ENCODE results near the gene FIBIN. TPM values are rescaled to one million over a fixed set of nuclear protein-coding genes. Genes with fewer than 3 reads are reported as not detected.

The FIBIN gene
- total RNA-seq (ENCODE audit: low replicate concordance) = 15.5 and 22.6 TPM in 2 replicates

DNA sequence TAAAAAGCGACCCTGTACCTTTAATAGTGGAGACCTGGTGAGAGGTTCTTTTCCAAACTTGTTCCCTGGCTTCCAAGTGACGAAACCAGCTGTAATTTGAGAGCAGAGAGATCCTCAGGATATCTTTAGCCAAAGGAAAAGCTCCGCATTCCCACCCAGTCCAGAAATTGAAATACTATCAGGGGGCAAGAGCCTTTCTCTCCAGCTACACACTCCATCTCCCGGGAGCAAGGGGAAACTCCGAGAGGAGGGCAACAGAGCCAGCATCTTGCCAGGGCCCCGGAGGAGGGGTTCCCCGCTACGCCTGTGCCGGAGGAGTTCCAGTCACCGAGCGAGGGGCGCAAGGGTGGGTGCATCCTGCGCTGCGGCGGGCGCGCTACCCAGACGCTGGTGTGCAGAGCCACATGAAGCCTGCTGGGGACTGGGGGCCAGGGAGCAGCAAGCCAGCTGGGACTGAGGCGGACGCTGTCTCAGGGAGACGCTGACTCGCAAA, at the start of gene FIBIN:
TSS of gene FIBIN (plus strand) at position 148 of the 493 bp plus-strand sequence. CDS start 415 bp downstream, outside the sequence.
- H3K4me3 ChIP-seq (ENCODE audit: low read depth, low read length) = peak within 1 kb of the TSS; percentile 90
- peak; percentile 89 for DNase-seq (ENCODE audit: low read depth)
- TF ChIP-seq, protein P1, sequence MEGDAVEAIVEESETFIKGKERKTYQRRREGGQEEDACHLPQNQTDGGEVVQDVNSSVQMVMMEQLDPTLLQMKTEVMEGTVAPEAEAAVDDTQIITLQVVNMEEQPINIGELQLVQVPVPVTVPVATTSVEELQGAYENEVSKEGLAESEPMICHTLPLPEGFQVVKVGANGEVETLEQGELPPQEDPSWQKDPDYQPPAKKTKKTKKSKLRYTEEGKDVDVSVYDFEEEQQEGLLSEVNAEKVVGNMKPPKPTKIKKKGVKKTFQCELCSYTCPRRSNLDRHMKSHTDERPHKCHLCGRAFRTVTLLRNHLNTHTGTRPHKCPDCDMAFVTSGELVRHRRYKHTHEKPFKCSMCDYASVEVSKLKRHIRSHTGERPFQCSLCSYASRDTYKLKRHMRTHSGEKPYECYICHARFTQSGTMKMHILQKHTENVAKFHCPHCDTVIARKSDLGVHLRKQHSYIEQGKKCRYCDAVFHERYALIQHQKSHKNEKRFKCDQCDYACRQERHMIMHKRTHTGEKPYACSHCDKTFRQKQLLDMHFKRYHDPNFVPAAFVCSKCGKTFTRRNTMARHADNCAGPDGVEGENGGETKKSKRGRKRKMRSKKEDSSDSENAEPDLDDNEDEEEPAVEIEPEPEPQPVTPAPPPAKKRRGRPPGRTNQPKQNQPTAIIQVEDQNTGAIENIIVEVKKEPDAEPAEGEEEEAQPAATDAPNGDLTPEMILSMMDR (IDR thresholded peaks at IDR 0.05; ENCODE audit: insufficient read depth, low read length) = peak; percentile 15

DNA sequence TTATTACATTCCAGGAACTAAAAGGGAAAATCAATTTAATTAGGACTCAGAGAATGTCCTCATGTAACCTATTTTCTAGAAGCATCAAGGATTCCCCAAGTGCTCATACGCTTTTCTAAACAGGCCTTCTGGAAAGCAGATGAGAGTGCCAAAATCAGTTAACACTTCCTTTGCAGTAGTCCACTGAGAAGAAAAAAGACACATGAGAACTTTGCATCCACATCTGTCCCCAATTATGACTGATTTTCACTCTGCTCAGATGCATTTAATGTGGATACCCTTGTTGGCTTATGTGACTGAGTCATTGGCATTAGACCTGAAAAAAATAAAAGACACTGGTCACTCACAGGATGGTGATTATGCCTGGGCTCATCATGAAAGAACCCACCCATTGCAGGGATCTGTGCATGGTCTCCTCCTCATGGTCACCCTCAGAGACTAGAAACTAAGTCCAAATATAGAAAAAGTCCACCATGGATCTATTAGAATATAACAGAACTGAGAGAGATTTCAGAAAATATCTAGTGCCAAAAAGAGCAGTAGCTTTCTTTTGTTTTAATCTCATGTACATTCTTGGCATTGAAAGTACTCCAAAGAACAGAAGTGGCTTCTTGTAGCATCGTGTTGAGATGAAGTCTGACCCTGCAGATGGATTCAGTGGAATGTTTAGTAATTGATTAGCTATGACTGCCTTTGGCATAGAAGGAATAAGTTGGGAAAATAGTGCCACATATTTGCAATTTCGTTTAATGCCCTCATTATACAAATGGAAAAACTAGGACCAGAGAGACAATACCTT, 48.8 kb upstream of the FIBIN start:
- DNase-seq (ENCODE audit: low read depth) = peak; percentile 63
- TF ChIP-seq, protein P1 (IDR thresholded peaks at IDR 0.05; ENCODE audit: insufficient read depth, low read length) = no peak
- H3K4me3 ChIP-seq (ENCODE audit: low read depth, low read length) = no peak overlapping the region

DNA sequence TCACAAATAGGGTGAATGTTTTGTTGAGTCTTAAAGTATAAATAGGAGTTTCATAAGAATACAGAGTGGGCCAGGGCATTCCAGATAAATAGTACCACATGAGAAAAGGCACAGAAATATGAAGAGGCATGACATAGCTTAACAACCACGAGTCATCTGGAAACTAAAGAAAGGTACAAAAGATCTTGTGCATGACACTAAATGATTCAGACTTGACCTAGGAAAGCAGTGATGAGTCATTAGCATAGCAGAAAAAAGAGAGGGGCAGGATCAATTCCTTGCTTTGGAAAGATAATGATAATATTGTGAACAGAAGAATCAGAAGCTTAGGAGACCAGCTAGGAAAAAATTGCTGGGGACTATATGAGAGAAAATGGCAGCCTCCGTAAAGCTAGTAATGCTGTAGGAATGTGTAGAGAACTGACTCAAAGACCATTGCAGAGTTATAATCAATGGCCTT, 47.6 kb upstream of the FIBIN start:
- peak; percentile 68 for DNase-seq (ENCODE audit: low read depth)

DNA sequence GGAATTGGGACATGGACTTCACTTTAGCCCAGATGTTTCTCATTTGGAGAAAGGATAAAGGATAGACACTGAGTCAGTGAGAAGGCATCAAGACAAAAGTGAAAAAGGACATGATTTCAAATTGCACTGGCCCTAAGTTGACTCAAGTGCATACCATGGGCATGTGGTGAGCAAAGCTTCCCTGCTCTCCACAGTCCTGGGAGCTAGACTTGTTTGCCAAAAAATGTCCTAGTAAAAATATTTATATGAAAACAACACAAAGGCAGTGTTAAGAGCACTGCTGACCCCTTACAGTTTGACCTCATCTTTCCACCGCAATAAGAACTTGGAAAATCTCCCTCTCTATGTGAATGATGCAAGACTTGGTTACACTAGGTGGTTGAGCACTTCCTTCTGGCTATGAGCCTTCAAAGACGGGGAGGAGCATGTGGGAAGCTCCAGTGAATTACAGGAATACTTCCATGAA, 46.5 kb upstream of the FIBIN start:
- TF ChIP-seq, protein P1 (IDR thresholded peaks at IDR 0.05; ENCODE audit: insufficient read depth, low read length) = no peak
- H3K4me3 ChIP-seq (ENCODE audit: low read depth, low read length) = no peak overlapping the region

More for the DNA sequence above, 47.6 kb upstream of the FIBIN start:
- H3K4me3 ChIP-seq (ENCODE audit: low read depth, low read length) = no peak overlapping the region
- TF ChIP-seq, protein P1 (IDR thresholded peaks at IDR 0.05; ENCODE audit: insufficient read depth, low read length) = no peak

DNA sequence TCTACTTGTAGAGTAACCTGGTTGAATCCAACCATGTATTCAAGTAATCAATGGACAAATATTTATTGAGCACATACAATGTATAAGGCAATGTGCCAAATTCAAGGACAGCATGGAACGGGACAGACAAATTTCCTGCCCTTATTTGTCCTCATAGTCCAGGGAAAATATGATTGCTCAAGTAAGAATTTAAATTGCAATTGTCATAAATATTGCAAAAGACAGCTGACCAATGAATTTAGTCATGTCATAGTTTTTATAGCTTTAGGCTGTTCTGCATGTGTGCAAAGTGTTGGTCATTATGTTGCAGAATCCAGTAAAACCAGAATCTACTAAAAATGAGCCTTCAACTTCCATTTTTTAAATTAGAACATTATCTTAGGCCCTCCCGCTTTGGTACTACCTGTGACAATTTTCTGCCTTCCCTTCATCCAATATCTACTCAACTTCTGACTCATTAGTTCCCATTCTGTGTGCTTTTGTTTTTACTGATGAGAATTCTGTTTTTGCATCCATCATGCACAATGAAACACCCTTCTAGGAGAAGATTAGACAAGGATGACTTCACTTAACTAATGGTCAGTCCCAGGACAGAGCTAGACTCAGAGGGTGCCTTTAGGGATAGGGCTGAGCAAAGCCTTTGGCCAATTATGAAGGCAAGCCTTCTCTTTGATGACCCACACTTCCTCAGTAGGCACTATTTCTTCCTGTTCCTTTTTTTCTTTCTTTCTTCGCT, 45.8 kb upstream of the FIBIN start:
- peak; percentile 64 for DNase-seq (ENCODE audit: low read depth)
- H3K4me3 ChIP-seq (ENCODE audit: low read depth, low read length) = no peak overlapping the region
- TF ChIP-seq, protein P1 (IDR thresholded peaks at IDR 0.05; ENCODE audit: insufficient read depth, low read length) = no peak

More for the DNA sequence above, 46.5 kb upstream of the FIBIN start:
- DNase-seq (ENCODE audit: low read depth) = peak; percentile 100

DNA sequence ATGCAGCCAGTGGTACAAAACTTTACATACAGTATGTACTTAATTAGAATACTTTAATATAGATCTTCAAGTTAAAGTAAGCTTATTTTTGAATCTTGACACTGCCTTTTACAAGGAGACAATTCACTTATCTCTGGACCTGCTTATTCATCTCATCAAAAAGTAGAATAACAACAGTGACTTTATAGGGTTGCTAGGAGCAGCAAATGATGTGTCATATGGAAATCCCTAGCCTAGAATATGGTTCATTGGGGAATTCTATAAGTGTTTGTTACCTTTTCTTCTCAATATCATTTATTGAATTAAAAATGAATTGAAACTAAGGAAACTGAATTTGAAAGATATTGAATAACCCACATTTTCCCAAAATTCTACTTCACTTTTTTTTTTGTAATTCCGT, 45.0 kb upstream of the FIBIN start:
- H3K4me3 ChIP-seq (ENCODE audit: low read depth, low read length) = no peak overlapping the region
- TF ChIP-seq, protein P1 (IDR thresholded peaks at IDR 0.05; ENCODE audit: insufficient read depth, low read length) = no peak
- DNase-seq (ENCODE audit: low read depth) = no peak
